NT2/D1 (cell line): Measurements from ENCODE around the gene EFCAB14.

Source experiments
- SUZ12 ChIP-seq: IDR thresholded peaks from 2 replicates; pipeline ENCODE4 v1.6.1; 2011; ENCODE audit not compliant: insufficient read length, insufficient read depth; ENCODE audit errors: extremely low read depth
- YY1 ChIP-seq: IDR thresholded peaks from 2 replicates; pipeline ENCODE4 v1.6.1; 2011; ENCODE audit not compliant: insufficient read length, insufficient read depth

GRCh38 chr1:46749404-46749803 is 30.5 kb upstream of the EFCAB14 start:
- TF ChIP-seq YY1 (no peak), SUZ12 (no peak)
